Fibroblast of skin of back (primary cell): ENCODE measurements around the gene STAC2.
"Not testable (repeated sequence)": the region's sequence is repeated elsewhere in the genome, so short reads cannot be mapped to it uniquely, and the experiment has no call there.

Source experiments
- DNase-seq: peaks from one replicate; pipeline ENCODE4 v3.0.0-alpha.2; 2013

The STAC2 gene

DNA sequence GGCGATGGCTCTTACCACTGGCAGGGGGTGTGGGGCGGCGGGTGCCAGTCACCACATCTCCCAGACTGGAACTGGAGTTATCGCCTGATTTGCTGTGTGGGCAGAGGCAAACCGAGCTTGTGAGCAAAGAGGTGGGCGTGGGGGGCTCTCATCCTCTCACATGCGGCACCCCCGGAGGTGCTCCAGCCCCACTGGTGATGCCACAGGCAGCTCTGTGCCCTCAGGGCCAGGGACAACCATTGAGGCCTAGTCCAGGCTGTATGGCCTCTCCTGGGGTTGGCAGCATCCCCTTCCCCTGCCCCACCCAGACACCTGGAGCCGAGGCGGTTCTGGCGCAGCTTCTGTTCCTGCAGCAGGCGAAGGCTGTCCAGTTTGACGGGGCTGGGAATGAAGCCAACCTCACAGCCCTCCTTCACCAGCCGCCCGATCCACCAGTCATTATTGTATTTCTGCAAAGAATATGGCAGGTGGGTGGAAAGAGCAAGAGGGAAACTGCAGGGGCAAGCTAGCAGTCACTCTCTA is 39.2 kb downstream of the STAC2 start:
- DNase-seq: no peak

- no peak for DNase-seq
These were observed 42.0 kb downstream of the STAC2 start for GRCh38 chr17:39183720-39184119.

DNA sequence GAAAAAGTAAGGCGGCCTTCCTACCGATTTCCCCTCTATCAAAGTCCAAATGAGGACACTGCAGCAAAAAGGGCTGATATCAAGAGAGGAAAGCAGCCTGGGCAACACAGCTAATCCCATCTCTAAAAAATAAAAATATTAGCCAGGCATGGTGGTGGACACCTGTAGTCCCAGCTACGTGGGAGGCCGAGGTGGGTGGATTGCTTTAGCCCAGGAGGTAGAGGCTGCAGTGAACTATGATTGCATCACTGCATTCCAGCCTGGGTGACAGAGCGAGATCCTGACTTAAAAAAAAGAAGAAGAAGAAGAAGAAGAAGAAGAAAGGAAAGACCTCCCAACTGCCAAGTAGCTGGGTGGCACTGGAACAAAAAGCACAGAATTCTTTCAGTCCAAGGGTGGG is 42.7 kb downstream of the STAC2 start:
- no peak for DNase-seq

GRCh38 chr17:39181303-39181702 is 44.4 kb downstream of the STAC2 start:
- no peak for DNase-seq

DNA sequence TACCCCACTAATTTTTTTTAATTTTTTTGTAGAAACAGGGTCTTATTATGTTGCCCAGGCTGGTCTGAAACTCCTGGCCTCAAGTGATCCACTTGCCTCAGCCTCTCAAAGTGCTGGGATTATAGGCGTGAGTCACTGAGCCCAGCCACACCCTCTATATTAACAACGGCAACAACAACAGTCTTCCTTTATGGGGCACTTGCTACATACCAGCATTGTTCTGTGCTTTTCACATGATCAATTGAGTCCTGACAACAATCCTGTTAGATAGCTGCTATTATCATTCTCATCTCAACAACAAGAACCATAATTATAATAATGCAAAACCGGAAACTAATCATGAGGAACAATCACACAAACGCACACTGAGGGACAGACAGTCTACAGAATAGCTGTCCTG is 47.2 kb downstream of the STAC2 start:
- DNase-seq: peak; percentile 50

DNA sequence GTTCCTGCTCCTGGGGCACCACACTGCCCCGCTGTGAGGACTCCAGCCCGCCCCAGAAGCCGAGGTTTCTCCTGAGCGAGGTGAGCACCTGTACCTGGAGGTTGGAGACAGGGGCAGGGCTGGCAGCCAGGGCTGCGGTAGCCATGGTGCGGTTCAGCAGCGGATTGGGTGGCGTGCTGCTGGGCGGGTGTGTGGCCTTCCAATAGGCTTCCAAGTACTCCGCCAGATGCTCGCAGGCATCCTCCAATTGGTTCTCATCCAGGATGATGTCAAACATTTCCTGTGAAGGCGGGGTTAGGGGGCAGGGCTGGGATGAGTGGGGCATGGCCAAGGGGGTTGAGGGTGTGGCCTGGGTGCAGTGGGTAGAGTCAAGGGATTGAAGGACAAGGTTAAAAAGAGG is 48.5 kb downstream of the STAC2 start:
- peak; percentile 35 for DNase-seq

DNA sequence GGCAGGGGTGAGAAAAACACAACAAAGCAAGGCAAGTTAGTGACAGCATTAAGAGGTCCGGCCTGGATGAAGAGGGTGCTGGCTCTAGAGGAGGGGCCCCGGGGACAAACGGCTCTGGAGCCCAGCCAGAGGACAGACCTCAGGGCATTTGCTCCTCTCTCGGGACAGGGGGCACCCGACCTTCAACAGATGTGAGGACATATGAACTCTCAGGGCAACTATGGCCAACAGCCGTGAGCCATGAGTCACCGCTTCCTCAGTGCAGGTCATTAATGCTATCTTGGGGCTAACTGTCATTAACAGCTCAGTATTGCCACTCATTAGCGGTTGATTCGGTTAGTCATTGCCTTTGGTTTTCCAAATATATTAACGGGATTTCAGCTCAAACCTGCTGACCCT is 50.1 kb downstream of the STAC2 start:
- DNase-seq: no peak

DNA sequence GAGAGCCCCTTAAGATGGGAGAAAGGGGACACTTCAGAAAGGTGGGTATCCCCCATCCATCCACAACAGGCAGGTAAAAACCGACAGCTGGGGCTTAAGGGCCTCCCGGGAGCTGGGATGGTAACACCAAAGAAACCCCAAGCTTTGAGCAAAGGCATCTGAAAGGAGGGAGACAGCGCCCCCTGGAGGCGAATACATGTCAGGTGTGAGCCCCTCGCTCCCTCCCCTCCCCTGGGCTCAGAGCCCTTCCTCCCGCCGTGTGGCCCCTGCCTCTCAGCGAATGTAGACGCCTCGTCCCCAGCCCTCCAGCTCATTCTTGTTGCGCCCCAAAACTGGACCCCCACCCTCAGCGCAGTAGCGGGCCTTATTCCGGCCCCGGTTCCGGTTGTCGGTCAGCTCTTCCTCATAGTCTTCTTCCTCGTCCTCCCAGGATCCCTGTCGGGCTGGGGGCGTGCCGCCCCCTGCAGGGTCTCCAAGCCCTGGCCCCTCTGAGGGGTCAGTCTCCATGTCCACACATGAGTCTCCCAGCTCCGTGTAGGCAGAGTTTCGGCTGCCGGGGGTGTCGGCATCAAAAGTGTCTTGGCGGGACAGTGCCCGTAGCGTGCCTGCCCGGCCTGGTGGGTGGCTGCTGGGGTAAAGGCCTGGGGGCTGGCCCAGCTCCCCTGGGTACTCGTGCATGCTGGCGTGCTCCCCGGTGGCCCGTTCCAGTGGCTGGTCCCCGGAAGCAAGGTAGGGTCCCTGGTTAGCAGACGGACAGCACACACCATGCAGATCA is 50.6 kb downstream of the STAC2 start:
- DNase-seq: peak; percentile 64

- DNase-seq: no peak
These were observed 52.0 kb downstream of the STAC2 start for GRCh38 chr17:39173526-39174274.

GRCh38 chr17:39173080-39173479 is 52.7 kb downstream of the STAC2 start:
- DNase-seq: no peak

DNA sequence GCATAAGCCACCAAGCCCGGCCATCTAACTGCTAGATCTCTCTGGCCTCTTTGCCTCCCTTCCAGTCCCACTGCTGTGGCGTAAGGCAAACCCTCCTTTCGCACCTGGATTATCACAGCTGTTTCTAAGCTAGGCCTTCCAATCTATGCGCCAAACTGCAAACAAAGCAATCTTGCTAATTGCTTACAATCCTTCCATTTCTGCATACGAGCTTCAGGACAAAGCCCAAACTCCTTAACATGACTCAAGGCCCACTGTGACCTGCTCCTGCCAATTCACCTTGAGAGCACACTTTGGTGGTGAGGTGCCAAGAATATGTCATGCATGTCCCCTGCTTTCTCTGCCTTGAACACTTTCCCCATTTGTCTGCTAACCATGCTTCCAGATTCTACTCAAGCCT is 53.8 kb downstream of the STAC2 start:
- no peak for DNase-seq

GRCh38 chr17:39170558-39170957 is 55.2 kb downstream of the STAC2 start:
- no peak for DNase-seq

- no peak for DNase-seq
These were observed 55.6 kb downstream of the STAC2 start for GRCh38 chr17:39170109-39170508.

DNA sequence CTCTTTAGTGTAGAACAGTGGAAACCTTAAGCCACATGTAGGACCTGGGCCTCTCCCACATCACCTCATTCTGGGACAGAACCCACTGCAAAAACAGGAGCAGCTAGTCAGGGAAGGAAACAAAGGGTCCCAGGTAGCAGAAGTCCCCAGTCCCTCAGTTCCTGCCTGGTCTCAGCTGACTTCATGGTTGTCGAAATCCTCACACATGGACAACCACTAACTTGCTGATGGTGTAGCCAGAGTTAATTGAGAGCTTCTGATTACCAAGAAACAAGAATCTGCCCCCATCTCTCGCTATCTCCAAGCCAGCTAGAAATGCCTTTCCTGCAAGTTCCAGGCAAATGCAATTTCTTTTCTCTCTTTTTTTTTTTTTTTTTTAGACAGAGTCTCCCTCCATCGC is 56.2 kb downstream of the STAC2 start:
- DNase-seq: no peak

DNA sequence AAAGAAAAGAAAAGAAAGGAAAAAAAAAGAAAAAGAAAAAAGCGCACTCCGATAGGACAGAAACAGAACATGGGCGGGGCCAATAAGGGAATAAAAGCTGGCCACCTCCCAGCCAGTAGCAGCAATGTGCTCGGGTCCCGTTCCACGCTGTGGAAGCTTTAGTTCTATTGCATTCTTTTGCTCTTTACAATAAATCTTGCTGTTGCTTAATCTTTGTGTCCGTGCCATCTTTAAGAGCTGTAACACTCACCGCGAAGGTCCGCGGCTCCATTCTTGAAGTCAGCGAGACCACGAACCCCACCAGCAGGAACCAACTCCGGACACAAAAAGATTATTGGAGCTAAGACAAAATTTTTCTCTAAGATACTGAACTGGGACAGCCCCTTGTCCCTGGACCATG is 56.6 kb downstream of the STAC2 start:
- no peak for DNase-seq

DNA sequence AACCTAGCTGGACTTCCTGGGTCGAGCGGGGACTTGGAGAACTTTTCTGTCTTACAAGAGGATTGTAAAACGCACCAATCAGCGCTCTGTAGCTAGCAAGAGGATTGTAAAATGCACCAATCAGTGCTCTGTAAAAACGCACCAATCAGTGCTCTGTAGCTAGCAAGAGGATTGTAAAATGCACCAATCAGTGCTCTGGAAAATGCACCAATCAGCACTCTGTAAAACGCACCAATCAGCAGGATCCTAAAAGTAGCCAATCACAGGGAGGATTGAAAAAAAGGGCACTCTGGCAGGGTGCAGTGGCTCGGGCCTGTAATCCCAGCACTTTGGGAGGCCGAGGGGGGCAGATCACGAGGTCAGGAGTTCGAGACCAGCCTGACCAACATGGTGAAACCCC is 57.2 kb downstream of the STAC2 start:
- not testable (repeated sequence) for DNase-seq

DNA sequence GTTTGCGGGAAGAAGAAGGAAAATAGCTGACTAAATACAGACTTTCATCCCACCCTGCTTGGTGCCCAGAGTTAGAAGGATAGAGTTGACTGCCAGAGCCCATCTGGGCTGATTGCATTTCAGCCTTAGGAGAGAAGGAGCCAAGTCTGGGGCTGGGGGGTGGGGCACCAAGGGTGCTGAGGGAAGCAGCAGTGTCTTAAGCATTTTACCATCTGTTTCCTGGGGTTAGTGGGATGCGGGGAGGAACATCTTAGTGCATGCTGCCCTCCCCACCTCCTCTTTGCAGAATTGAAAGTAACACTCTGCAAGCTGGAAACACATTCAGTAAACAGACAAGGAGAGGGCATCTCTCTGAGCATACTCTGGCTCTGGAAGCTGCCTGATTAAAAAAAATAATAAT is 58.3 kb downstream of the STAC2 start:
- DNase-seq: no peak

- DNase-seq: no peak
These were observed 59.1 kb downstream of the STAC2 start for GRCh38 chr17:39166437-39167335.

DNA sequence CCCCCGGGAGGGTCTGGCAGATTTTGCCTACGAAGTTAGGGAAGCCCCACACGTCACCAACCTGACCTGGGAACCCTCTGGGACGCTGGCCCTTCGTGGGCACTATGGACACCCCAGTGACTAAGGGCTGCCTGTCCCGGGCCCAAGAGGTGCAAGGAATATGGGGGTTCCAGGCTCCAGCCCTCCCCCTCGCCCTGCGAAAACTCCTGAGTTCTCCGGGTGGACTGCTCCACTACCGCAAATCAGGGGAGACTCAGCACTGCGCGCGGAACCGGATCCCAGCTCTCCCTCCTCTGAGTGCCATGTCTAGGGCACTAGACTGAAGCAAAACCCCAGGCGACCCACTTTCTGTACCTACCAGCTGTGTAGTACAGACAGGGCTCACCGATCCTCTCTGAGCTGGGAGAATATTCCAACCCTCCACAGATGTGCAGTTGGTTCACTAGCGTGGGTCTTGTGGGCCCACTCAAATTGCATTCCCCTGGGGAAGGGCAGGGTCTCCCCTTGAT is 59.9 kb downstream of the STAC2 start, which contains the start of gene ARL5C:
Gene ARL5C, minus strand, starts transcription at position 321 of the 509 bp plus-strand sequence. CDS start 401 bp downstream, outside the sequence.
- DNase-seq: no peak

DNA sequence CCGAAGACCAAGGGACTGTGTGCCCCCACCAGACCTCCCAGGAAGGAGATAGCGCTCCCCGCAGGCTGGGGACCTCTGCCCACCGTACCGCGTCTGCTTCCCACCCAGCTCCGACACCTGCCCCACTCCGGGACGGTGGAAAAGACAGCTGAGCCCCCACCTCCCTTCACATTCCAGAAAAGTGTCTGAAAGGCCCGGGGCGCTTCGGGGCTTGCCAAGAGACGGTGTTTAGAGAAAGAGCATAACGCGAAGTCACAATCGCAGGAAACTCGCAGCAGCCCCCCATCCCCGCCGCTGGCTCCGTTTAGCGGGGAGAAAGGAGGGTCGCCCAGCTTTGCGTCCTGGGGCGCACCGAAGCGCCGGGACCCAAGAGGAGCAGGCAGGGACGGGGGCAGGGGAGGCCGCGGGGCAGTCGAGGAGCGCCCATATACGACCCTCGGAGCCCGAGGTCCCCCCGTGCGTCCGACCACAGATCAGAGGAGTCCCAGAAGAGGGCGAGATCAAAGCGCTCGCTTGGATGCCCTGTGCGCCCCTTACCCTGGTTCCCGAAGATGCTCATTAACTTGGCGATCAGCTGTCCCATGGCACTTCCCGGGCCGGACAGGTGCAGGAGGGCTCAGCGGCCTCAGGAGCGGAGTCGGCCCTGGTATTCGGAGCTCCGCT is 60.4 kb downstream of the STAC2 start:
- DNase-seq: no peak

- peak; percentile 92 for DNase-seq
These were observed 61.0 kb downstream of the STAC2 start for GRCh38 chr17:39164675-39165143.

DNA sequence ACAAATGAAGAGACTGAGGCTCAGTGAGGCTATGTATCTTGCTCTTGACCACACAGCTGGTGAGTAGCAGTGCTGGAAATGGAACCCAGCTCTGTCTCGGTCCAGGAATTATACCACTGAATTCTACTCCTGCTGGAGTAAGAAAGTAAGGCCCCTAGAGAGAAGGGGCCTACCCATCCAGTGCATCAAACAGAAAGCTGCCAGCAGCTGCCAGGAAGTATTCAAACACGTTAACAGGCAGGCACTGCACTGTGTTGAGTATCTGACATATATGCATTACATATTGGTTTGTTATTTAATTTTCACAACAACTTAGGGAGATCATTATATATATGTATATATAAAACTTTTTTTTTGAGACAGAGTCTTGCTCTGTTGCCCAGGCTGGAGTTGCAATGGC is 63.8 kb downstream of the STAC2 start:
- no peak for DNase-seq
